T-helper 9 cell (primary cell): ENCODE data around the gene DMD.
"Not testable (repeated sequence)": the region's sequence is repeated elsewhere in the genome, so short reads cannot be mapped to it uniquely, and the experiment has no call there.

Experiments used
- DNase-seq: peaks from one replicate; pipeline ENCODE4 v3.0.0-alpha.2; 2020

The DMD gene

GRCh38 chrX:31471229-31471628 lies 1740.1 kb downstream of the DMD start:
- DNase-seq: no peak

GRCh38 chrX:31470753-31471152 lies 1740.6 kb downstream of the DMD start:
- not testable (repeated sequence) for DNase-seq

- no peak for DNase-seq
Measured at GRCh38 chrX:31464306-31464915, 1746.9 kb downstream of the DMD start.

- no peak for DNase-seq
Measured at GRCh38 chrX:31461266-31461665, 1750.1 kb downstream of the DMD start.

GRCh38 chrX:31459361-31459760 lies 1752.0 kb downstream of the DMD start:
- DNase-seq: no peak

GRCh38 chrX:31449965-31450364 lies 1761.4 kb downstream of the DMD start:
- no peak for DNase-seq

- DNase-seq: no peak
Measured at GRCh38 chrX:31449081-31449480, 1762.3 kb downstream of the DMD start.

GRCh38 chrX:31445542-31445941 lies 1765.8 kb downstream of the DMD start:
- DNase-seq: no peak

- no peak for DNase-seq
Measured at GRCh38 chrX:31443654-31444053, 1767.7 kb downstream of the DMD start.

GRCh38 chrX:31440546-31440945 lies 1770.8 kb downstream of the DMD start:
- no peak for DNase-seq

- no peak for DNase-seq
Measured at GRCh38 chrX:31436424-31436823, 1774.9 kb downstream of the DMD start.

GRCh38 chrX:31435592-31435991 lies 1775.8 kb downstream of the DMD start:
- DNase-seq: no peak

GRCh38 chrX:31433856-31434255 lies 1777.5 kb downstream of the DMD start:
- no peak for DNase-seq

- DNase-seq: no peak
Measured at GRCh38 chrX:31429915-31430314, 1781.4 kb downstream of the DMD start.

- DNase-seq: no peak
Measured at GRCh38 chrX:31423609-31424189, 1787.7 kb downstream of the DMD start.

GRCh38 chrX:31421441-31421840 lies 1789.9 kb downstream of the DMD start:
- DNase-seq: no peak

- no peak for DNase-seq
Measured at GRCh38 chrX:31420711-31421151, 1790.6 kb downstream of the DMD start.

- DNase-seq: no peak
Measured at GRCh38 chrX:31420302-31420701, 1791.0 kb downstream of the DMD start.

- no peak for DNase-seq
Measured at GRCh38 chrX:31397119-31397518, 1814.2 kb downstream of the DMD start.

- no peak for DNase-seq
Measured at GRCh38 chrX:31392513-31392912, 1818.8 kb downstream of the DMD start.

- no peak for DNase-seq
Measured at GRCh38 chrX:31388946-31389345, 1822.4 kb downstream of the DMD start.

- no peak for DNase-seq
Measured at GRCh38 chrX:31384471-31384870, 1826.9 kb downstream of the DMD start.

GRCh38 chrX:31383991-31384390 lies 1827.4 kb downstream of the DMD start:
- DNase-seq: no peak

GRCh38 chrX:31378973-31379372 lies 1832.4 kb downstream of the DMD start:
- DNase-seq: not testable (repeated sequence)

GRCh38 chrX:31377821-31378220 lies 1833.5 kb downstream of the DMD start:
- DNase-seq: not testable (repeated sequence)
